Activated CD8-positive, alpha-beta T cell treated with anti-CD3 and anti-CD28 coated beads for 36 hours (primary cell): ENCODE measurements around the gene ZFP82. TPM values are rescaled to one million over a fixed set of nuclear protein-coding genes. Genes with fewer than 3 reads are reported as not detected.

Source experiments
- ATAC-seq: fragments of 200-7000 bp; cut with Tn5 transposase; one replicate; pipeline ENCODE4 v1.10.0; 2021; ENCODE audit warnings: mild to moderate bottlenecking, moderate library complexity
- CTCF ChIA-PET: fragments of 350-600 bp; sonication (Branson Sonifier 250); formaldehyde crosslinking; loops from one replicate; lab custom pipeline; 2021; ENCODE audit warnings: antibody characterized with exemption; lab: Charles Lee
- POLR2A ChIA-PET: fragments of 350-600 bp; sonication (Branson Sonifier 250); formaldehyde crosslinking; loops from one replicate; lab custom pipeline; 2021; ENCODE audit warnings: antibody characterized with exemption; lab: Charles Lee
- DNase-seq: peaks from one replicate; pipeline ENCODE4 v3.0.0-alpha.2; 2020
- H3K27ac Mint-ChIP-seq: one replicate; pipeline ENCODE4 v1.8.0; 2021; ENCODE audit warnings: mild to moderate bottlenecking, mixed read lengths
- H3K27me3 Mint-ChIP-seq: one replicate; pipeline ENCODE4 v1.8.0; 2021; ENCODE audit warnings: mixed read lengths
- H3K36me3 Mint-ChIP-seq: one replicate; pipeline ENCODE4 v1.8.0; 2021; ENCODE audit warnings: low read depth, mixed read lengths
- H3K4me1 Mint-ChIP-seq: one replicate; pipeline ENCODE4 v1.8.0; 2021; ENCODE audit warnings: low read depth, mixed read lengths
- H3K4me3 Mint-ChIP-seq: one replicate; pipeline ENCODE4 v1.8.0; 2021; ENCODE audit warnings: mild to moderate bottlenecking, moderate library complexity, mixed read lengths
- H3K9me3 Mint-ChIP-seq: one replicate; pipeline ENCODE4 v1.8.0; 2021; ENCODE audit warnings: mixed read lengths
- CTCF ChIP-seq: fragments of 200-600 bp; IDR thresholded peaks from one replicate; pipeline ENCODE4 v1.8.0; 2022; ENCODE audit warnings: antibody characterized with exemption, mild to moderate bottlenecking
- intact Hi-C: fragments of 100-400 bp; cut with micrococcal nuclease; formaldehyde crosslinking; loops from one replicate; pipeline ENCODE4 v1.10.0; 2022
- total RNA-seq, 2 experiments: library from RNA; stranded (reverse); gene quantifications; one replicate each; pipeline ENCODE4 v1.2.3, GENCODE V29; 2021

ZFP82 gene
- total RNA-seq, result 1 to 10 TPM; 7.0 to 7.9 TPM

- POLR2A ChIA-PET, result interaction anchor here (0.9 kb wide), 1 partner anchor 71 kb away, joined by 4 read pairs; the partner anchor contains the start of gene ZNF566
- H3K4me3 Mint-ChIP-seq, result peak within 1 kb of the TSS; percentile 94
- ATAC-seq (peak; percentile 94), DNase-seq (peak; percentile 85)
- intact Hi-C loops, result no loop called here
- TF ChIP-seq CTCF, result no peak
- peaks cover 24% of the 10 kb centered on the region for H3K9me3 Mint-ChIP-seq
- peaks cover 18% of the 10 kb centered on the region for H3K4me1 Mint-ChIP-seq
- H3K27ac Mint-ChIP-seq, result peak within 1 kb of the TSS; percentile 97
- H3K27me3 Mint-ChIP-seq, result peaks cover 17% of the 10 kb centered on the region
- CTCF ChIA-PET, result no interaction called here
- H3K36me3 Mint-ChIP-seq, result peaks cover 46% of the 10 kb centered on the region
Observed at GRCh38 chr19:36418287-36419001, at the start of gene ZFP82. Gene ZFP82 (minus strand): TSS chr19:36418644. CDS start chr19:36409789, 8,855 bp downstream.

- Mint-ChIP-seq H3K9me3 (peaks cover 37% of the 10 kb centered on the region), H3K27ac (no peak overlapping the region)
Observed at GRCh38 chr19:36460046-36460445, 41.6 kb upstream of the ZFP82 start.

GRCh38 chr19:36456831-36457230 lies 38.4 kb upstream of the ZFP82 start:
- POLR2A ChIA-PET, result interaction anchor here (0.6 to 1.2 kb wide), 2 partner anchors 22 to 32 kb away, joined by 3 read pairs; no protein-coding TSS in a partner anchor
- H3K4me3 Mint-ChIP-seq, result no peak overlapping the region
- H3K27me3 Mint-ChIP-seq, result no peaks in the 10 kb centered on the region
- intact Hi-C loops, result no loop called here
- no peak for DNase-seq
- no peak for ATAC-seq
- no peak for TF ChIP-seq CTCF
- CTCF ChIA-PET, result no interaction called here
- H3K27ac Mint-ChIP-seq, result no peak overlapping the region
- peaks cover 43% of the 10 kb centered on the region for H3K9me3 Mint-ChIP-seq
- no peaks in the 10 kb centered on the region for H3K4me1 Mint-ChIP-seq
- peaks cover 69% of the 10 kb centered on the region for H3K36me3 Mint-ChIP-seq

More at GRCh38 chr19:36460046-36460445, 41.6 kb upstream of the ZFP82 start:
- Mint-ChIP-seq H3K27me3 (no peaks in the 10 kb centered on the region), H3K4me1 (no peaks in the 10 kb centered on the region), H3K36me3 (peaks cover 61% of the 10 kb centered on the region), H3K4me3 (no peak overlapping the region)
- DNase-seq (no peak), ATAC-seq (no peak)
- intact Hi-C loops, result no loop called here
- ChIA-PET CTCF (no interaction called here), POLR2A (interaction anchor here (0.6 kb wide), 1 partner anchor 313 kb away, joined by 3 read pairs; no protein-coding TSS in a partner anchor)
- TF ChIP-seq CTCF, result no peak

GRCh38 chr19:36449059-36449670 lies 30.7 kb upstream of the ZFP82 start:
- ChIA-PET POLR2A (no interaction called here), CTCF (no interaction called here)
- no peak for TF ChIP-seq CTCF
- no peaks in the 10 kb centered on the region for H3K27me3 Mint-ChIP-seq
- no peak for ATAC-seq
- H3K36me3 Mint-ChIP-seq, result peaks cover 73% of the 10 kb centered on the region
- no peak for DNase-seq
- intact Hi-C loops, result no loop called here
- no peaks in the 10 kb centered on the region for H3K4me1 Mint-ChIP-seq
- H3K9me3 Mint-ChIP-seq, result peaks cover 49% of the 10 kb centered on the region
- H3K4me3 Mint-ChIP-seq, result no peak overlapping the region
- H3K27ac Mint-ChIP-seq, result no peak overlapping the region

- Mint-ChIP-seq H3K4me3 (no peak overlapping the region), H3K4me1 (no peaks in the 10 kb centered on the region), H3K27me3 (no peaks in the 10 kb centered on the region), H3K36me3 (peaks cover 16% of the 10 kb centered on the region), H3K27ac (no peak overlapping the region), H3K9me3 (peaks cover 37% of the 10 kb centered on the region)
- POLR2A ChIA-PET, result interaction anchor here (0.6 kb wide), 1 partner anchor 309 kb away, joined by 5 read pairs; no protein-coding TSS in a partner anchor
- no peak for ATAC-seq
- intact Hi-C loops, result no loop called here
- CTCF ChIA-PET, result no interaction called here
- TF ChIP-seq CTCF, result no peak
- no peak for DNase-seq
Observed at GRCh38 chr19:36441339-36441738, 22.9 kb upstream of the ZFP82 start.
